ENCODE measurements around the gene RAI14. TPM values are rescaled to one million over a fixed set of nuclear protein-coding genes. Genes with fewer than 3 reads are reported as not detected.

The RAI14 gene
- total and polyA plus RNA-seq, 2 donors (not counting 3 experiments of a cell fraction or from before 2014, with no cell fraction given): 114 to 369 TPM

DNA sequence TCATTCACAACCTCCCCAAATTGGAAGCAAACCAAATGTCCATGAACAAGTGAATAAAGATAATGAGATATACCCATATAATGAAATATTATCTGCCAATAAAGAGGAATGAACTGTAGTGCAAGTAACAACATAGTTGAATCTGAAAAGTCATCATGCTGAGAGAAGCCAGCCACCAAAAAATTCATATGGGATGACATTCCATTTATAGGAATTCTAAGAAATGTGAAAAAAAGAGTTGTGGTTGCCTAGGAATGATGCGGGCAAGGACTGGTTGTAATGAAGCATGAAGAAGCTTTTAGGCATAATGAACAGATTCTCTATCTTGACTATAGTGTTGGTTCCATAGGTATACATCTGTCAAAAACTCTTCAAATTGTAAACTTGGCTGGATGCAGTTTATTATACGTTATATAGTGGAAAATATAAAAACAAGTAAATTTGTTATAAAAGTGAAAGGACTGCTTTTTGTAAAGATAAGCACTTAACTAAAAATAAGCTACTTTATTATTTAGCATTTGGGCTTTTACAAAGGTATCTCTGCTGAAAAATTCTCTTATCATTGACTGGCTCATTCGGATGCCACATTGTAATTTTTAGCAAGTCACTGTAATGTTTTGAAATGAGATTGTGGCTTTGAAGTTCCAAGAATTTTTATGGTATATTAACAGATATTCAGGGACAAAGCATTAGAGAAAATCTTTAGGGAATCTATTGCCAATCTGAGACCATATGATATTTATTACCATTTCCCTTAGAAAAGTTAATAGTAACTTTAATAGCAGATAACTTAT is 161.6 kb downstream of the RAI14 start:
- no peaks in the 10 kb centered on the region for H3K79me2 ChIP-seq (ENCODE audit: control insufficient read depth, insufficient read depth, low read length)
- no peak for DNase-seq (ENCODE audit: low read depth, low spot score)
- H3K27ac ChIP-seq (ENCODE audit: insufficient read depth, low read depth, low read length): no peak overlapping the region
- H3K36me3 ChIP-seq (ENCODE audit: control insufficient read depth in 2 of 2, extremely low read depth in 1 of 2, insufficient read depth in 2 of 2, low read length in 2 of 2): peaks cover 15 to 57% of the 10 kb centered on the region in 2 experiments
- H4K20me1 ChIP-seq (replicated peaks; ENCODE audit: control insufficient read depth, extremely low read depth, insufficient read depth, low read length): no peaks in the 10 kb centered on the region
- ChIA-PET CTCF (interaction anchor here (1.2 to 1.5 kb wide), 2 partner anchors 11 to 185 kb away, joined by 3 to 4 read pairs; no protein-coding TSS in a partner anchor), POLR2A (no interaction called here)
- no peak overlapping the region for H3K4me2 ChIP-seq (ENCODE audit: insufficient read depth, low read length)
- no peaks in the 10 kb centered on the region for H3K4me1 ChIP-seq (ENCODE audit: control insufficient read depth, extremely low read depth, insufficient read depth, low read length)
- H2AFZ ChIP-seq (ENCODE audit: low read depth, low read length): no peak overlapping the region
- TF ChIP-seq POLR2AphosphoS5 (IDR thresholded peaks at IDR 0.05; ENCODE audit: insufficient read depth, low read depth, low read length): no peak
- TF ChIP-seq, protein P1, sequence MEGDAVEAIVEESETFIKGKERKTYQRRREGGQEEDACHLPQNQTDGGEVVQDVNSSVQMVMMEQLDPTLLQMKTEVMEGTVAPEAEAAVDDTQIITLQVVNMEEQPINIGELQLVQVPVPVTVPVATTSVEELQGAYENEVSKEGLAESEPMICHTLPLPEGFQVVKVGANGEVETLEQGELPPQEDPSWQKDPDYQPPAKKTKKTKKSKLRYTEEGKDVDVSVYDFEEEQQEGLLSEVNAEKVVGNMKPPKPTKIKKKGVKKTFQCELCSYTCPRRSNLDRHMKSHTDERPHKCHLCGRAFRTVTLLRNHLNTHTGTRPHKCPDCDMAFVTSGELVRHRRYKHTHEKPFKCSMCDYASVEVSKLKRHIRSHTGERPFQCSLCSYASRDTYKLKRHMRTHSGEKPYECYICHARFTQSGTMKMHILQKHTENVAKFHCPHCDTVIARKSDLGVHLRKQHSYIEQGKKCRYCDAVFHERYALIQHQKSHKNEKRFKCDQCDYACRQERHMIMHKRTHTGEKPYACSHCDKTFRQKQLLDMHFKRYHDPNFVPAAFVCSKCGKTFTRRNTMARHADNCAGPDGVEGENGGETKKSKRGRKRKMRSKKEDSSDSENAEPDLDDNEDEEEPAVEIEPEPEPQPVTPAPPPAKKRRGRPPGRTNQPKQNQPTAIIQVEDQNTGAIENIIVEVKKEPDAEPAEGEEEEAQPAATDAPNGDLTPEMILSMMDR (IDR thresholded peaks at IDR 0.05; ENCODE audit: extremely low read depth in 1 of 2, insufficient read depth in 1 of 2, low read depth in 1 of 2, low read length in 2 of 2): no peak
- TF ChIP-seq FOS (IDR thresholded peaks at IDR 0.05; ENCODE audit: borderline replicate concordance, insufficient read depth, low read length): no peak
- no peak for TF ChIP-seq GATA2 (IDR thresholded peaks at IDR 0.05; ENCODE audit: insufficient read depth, insufficient read length, low read depth, low read length)
- no peak for TF ChIP-seq EZH2 (IDR thresholded peaks at IDR 0.05; ENCODE audit: borderline replicate concordance, low read depth, low read length, severe bottlenecking)
- no peak for TF ChIP-seq JUN (IDR thresholded peaks at IDR 0.05; ENCODE audit: borderline replicate concordance, insufficient read depth, insufficient read length, low read depth)
- no peak for TF ChIP-seq MAX (IDR thresholded peaks at IDR 0.05; ENCODE audit: insufficient read depth, insufficient read length)
- TF ChIP-seq MYC (IDR thresholded peaks at IDR 0.05; ENCODE audit: low read depth, low read length): no peak
- no peak for FAIRE-seq
- no peak overlapping the region for H3K9ac ChIP-seq (replicated peaks; ENCODE audit: extremely low read depth, insufficient read depth, low read length)
- no TSS peak for BruUV-seq (replicated peaks)
- intact Hi-C loops (cut with micrococcal nuclease): no loop called here
- H3K27me3 ChIP-seq (ENCODE audit: control insufficient read depth in 2 of 2, insufficient read depth in 2 of 2, low read length in 2 of 2): no peaks in the 10 kb centered on the region
- no peak overlapping the region for H3K4me3 ChIP-seq (replicated peaks in 1 of 3; ENCODE audit: insufficient read depth in 1 of 3, low read depth in 1 of 3, low read length in 3 of 3)
- H3K9me3 ChIP-seq (replicated peaks; ENCODE audit: control insufficient read depth, insufficient read depth, low read length): no peaks in the 10 kb centered on the region
- H3K9me1 ChIP-seq (replicated peaks; ENCODE audit: control insufficient read depth, extremely low read depth, insufficient read depth, low read length): no peaks in the 10 kb centered on the region
- dilution Hi-C loops (cut with MboI; ENCODE audit: extremely low pct_ligation_motif_present, low sequenced_read_pairs): no loop called here

Data from endothelial cell of umbilical vein (primary cell).